Liver (tissue), 10 donors: Measurements from ENCODE around the gene SKOR2. TPM values are rescaled to one million over a fixed set of nuclear protein-coding genes. Genes with fewer than 3 reads are reported as not detected.
"Not testable (repeated sequence)": the region's sequence is repeated elsewhere in the genome, so short reads cannot be mapped to it uniquely, and the experiment has no call there.

ENCODE experiments used
- DNase-seq: peaks from one replicate; pipeline ENCODE4 v3.0.0-alpha.2; 2017; ENCODE audit warnings: low spot score
- H3K27ac ChIP-seq, 2 donors: one replicate each; pipeline ENCODE4 v1.7.0; 2013; ENCODE audit warnings: inconsistent platforms in 2 of 2, low read length in 2 of 2, control low read depth in 1 of 2, low read depth in 1 of 2, mild to moderate bottlenecking in 1 of 2
- H3K27me3 ChIP-seq, 4 donors: one replicate each; pipeline versions ENCODE4 v1.6.1 to v1.7.0; 2013; ENCODE audit warnings: low read length in 3 of 4, inconsistent platforms in 1 of 4, mild to moderate bottlenecking in 1 of 4, moderate library complexity in 1 of 4; ENCODE audit not compliant: control insufficient read depth in 4 of 4, insufficient read depth in 4 of 4
- H3K36me3 ChIP-seq, 4 donors: one replicate each; pipeline versions ENCODE4 v1.6.1 to v1.7.0; 2013; ENCODE audit warnings: low read length in 3 of 4, mild to moderate bottlenecking in 3 of 4, low read depth in 1 of 4, moderate library complexity in 1 of 4; ENCODE audit not compliant: control insufficient read depth in 4 of 4, insufficient read depth in 3 of 4
- H3K4me1 ChIP-seq, 4 donors: one replicate each; pipeline versions ENCODE4 v1.6.1 to v1.7.0; 2013; ENCODE audit warnings: low read length in 3 of 4, mild to moderate bottlenecking in 3 of 4, moderate library complexity in 1 of 4; ENCODE audit not compliant: control insufficient read depth in 4 of 4, insufficient read depth in 4 of 4
- H3K4me3 ChIP-seq, 3 donors: one replicate each; pipeline versions ENCODE4 v1.6.1 to v1.7.0; 2013; ENCODE audit warnings: low read length in 3 of 3, control low read depth in 1 of 3, low read depth in 1 of 3, mild to moderate bottlenecking in 1 of 3
- H3K9ac ChIP-seq, 2 donors: one replicate each; pipeline ENCODE4 v1.7.0; 2013; ENCODE audit warnings: low read length in 2 of 2, mild to moderate bottlenecking in 2 of 2, moderate library complexity in 2 of 2, control low read depth in 1 of 2, low read depth in 1 of 2
- H3K9me3 ChIP-seq, 4 donors: one replicate each; pipeline versions ENCODE4 v1.6.1 to v1.7.0; 2013; ENCODE audit warnings: low read length in 3 of 4; ENCODE audit not compliant: control insufficient read depth in 4 of 4
- FOXA1 ChIP-seq: IDR thresholded peaks from 2 replicates; pipeline ENCODE4 v1.6.1; 2016; ENCODE audit warnings: antibody characterized with exemption
- FOXA2 ChIP-seq: IDR thresholded peaks from 2 replicates; pipeline ENCODE4 v1.6.1; 2016; ENCODE audit warnings: antibody characterized with exemption
- HNF4G ChIP-seq: IDR thresholded peaks from 2 replicates; pipeline ENCODE4 v1.6.1; 2016; ENCODE audit warnings: antibody characterized with exemption
- NR2F2 ChIP-seq: IDR thresholded peaks from 2 replicates; pipeline ENCODE4 v1.6.1; 2016; ENCODE audit warnings: antibody characterized with exemption
- RAD21 ChIP-seq, 2 donors: IDR thresholded peaks; 2 replicates each; pipeline ENCODE4 v1.6.1; 2016; ENCODE audit warnings: antibody characterized with exemption in 2 of 2, mild to moderate bottlenecking in 2 of 2
- RXRA ChIP-seq, 2 donors: IDR thresholded peaks; 2 replicates each; pipeline ENCODE4 v1.6.1; 2017 to 2018; ENCODE audit warnings: antibody characterized with exemption in 2 of 2, mild to moderate bottlenecking in 1 of 2
- SP1 ChIP-seq: IDR thresholded peaks from 2 replicates; pipeline ENCODE4 v1.6.1; 2018; ENCODE audit warnings: antibody characterized with exemption, mild to moderate bottlenecking
- TAF1 ChIP-seq: conservative IDR thresholded peaks from 2 replicates; pipeline ENCODE4 v1.6.1; 2016; ENCODE audit warnings: antibody characterized with exemption, mild to moderate bottlenecking
- YY1 ChIP-seq: IDR thresholded peaks from 2 replicates; pipeline ENCODE4 v1.6.1; 2016; ENCODE audit warnings: antibody characterized with exemption, mild to moderate bottlenecking
- WGBS: extraction: QIAGEN DNeasy Blood & Tissue Kit; methylation state at CpG from one replicate; pipeline ENCODE4 v1.1.7; 2013; 5-methylcytosine and 5-hydroxymethylcytosine counted together
- polyA plus RNA-seq, 2 donors: library from polyadenylated mRNA; stranded (reverse) in 1 of 2; unstranded in 1 of 2; fragments of 200-250 nt in 1 of 2; fragments of >200 nt in 1 of 2; fragmentation: Nextera tagmentation in 1 of 2; extraction: Ambion mirVana in 1 of 2; gene quantifications; one replicate each; pipeline versions ENCODE4 v1.2.1 to v1.2.3, GENCODE V29; 2013 to 2015
- small RNA-seq: library from RNA; depleted of rRNA; stranded (forward); fragments of <200 nt; gene quantifications from one replicate; pipeline ENCODE3, GENCODE V24; 2014
- total RNA-seq, 2 donors: library from RNA; depleted of rRNA; stranded (reverse); fragments of >200 nt; gene quantifications; one replicate each; pipeline ENCODE4 v1.2.3, GENCODE V29; 2014
- TF ChIP-seq, protein P1 (sequence below): IDR thresholded peaks from 2 replicates; pipeline ENCODE4 v1.6.1; 2016; ENCODE audit warnings: antibody characterized with exemption
- TF ChIP-seq, protein P2 (sequence below): IDR thresholded peaks from 2 replicates; pipeline ENCODE4 v1.6.1; 2016; ENCODE audit warnings: antibody characterized with exemption
- TF ChIP-seq, protein P3 (sequence below): IDR thresholded peaks from 2 replicates; pipeline ENCODE4 v1.6.1; 2016; ENCODE audit warnings: antibody characterized with exemption, mild to moderate bottlenecking
- TF ChIP-seq, protein P4 (sequence below): fragments of 150-350 bp; IDR thresholded peaks from 2 replicates; pipeline ENCODE4 v1.5.1; 2017; ENCODE audit warnings: improper control_type of control experiment, low read depth, low read length; ENCODE audit not compliant: missing input control
- donor health status: healthy.
- donor health status: healthy.
- donor health status: healthy.
- donor health status: healthy.
- donor health status: healthy.

The SKOR2 gene
- total and polyA plus RNA-seq, 4 donors: not detected

DNA sequence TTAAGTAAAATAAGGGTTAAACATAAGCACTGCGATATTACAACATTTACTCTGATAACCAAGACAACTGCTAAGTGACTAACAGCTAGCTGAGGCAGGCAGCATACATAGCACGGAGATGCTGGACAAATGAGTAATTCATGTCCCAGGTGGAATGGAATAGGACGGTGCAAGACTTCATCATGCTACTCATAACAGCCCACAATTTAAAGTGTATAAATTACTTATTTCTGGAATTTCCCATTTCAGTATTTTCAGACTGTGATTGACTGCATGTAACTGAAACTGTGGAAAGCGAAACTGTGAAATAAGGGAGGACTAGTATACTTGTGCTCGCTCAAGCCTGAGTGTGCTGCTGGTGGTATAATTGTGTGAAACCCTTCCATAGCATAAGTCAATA lies 88.2 kb downstream of the SKOR2 start:
- Histone ChIP-seq H3K27me3 (no peaks in the 10 kb centered on the region), H3K4me1 (no peaks in the 10 kb centered on the region), H3K36me3 (no peaks in the 10 kb centered on the region), H3K4me3 (no peak overlapping the region), H3K9me3 (no peaks in the 10 kb centered on the region), H3K9ac (no peak overlapping the region), H3K27ac (no peak overlapping the region)
- no peak for DNase-seq
- 91% methylated on average over 5 of the region's 5 CpGs for WGBS
- TF ChIP-seq HNF4G: no peak

DNA sequence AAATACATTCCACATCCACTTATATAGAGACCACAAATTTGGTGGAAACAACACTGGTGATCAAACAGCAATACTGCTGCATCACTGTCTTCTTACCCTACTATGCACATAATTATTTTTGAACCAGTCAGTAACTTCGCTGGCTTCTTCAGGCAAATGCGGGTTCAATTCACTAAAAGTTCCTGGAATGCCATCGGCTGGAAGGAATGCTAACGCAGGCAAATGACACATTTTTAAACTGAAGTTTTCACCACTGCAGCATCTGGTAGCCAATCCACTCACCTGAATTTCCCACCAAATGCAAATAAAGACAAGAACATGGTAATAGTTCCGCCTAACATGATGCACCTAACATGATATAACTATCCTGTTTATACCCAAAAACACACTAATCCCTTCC lies 91.2 kb downstream of the SKOR2 start:
- no peaks in the 10 kb centered on the region for H3K9me3 ChIP-seq
- H3K4me1 ChIP-seq: no peaks in the 10 kb centered on the region
- H3K27me3 ChIP-seq: no peaks in the 10 kb centered on the region
- H3K4me3 ChIP-seq: no peak overlapping the region
- no peak overlapping the region for H3K9ac ChIP-seq
- TF ChIP-seq SP1 (no peak), NR2F2 (no peak), TAF1 (no peak), RAD21 (IDR thresholded peaks at IDR 0.05) (no peak), RXRA (IDR thresholded peaks at IDR 0.05) (no peak), YY1 (no peak), FOXA2 (no peak), FOXA1 (no peak)
- TF ChIP-seq, protein P1, sequence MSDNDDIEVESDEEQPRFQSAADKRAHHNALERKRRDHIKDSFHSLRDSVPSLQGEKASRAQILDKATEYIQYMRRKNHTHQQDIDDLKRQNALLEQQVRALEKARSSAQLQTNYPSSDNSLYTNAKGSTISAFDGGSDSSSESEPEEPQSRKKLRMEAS: no peak
- TF ChIP-seq, protein P2, sequence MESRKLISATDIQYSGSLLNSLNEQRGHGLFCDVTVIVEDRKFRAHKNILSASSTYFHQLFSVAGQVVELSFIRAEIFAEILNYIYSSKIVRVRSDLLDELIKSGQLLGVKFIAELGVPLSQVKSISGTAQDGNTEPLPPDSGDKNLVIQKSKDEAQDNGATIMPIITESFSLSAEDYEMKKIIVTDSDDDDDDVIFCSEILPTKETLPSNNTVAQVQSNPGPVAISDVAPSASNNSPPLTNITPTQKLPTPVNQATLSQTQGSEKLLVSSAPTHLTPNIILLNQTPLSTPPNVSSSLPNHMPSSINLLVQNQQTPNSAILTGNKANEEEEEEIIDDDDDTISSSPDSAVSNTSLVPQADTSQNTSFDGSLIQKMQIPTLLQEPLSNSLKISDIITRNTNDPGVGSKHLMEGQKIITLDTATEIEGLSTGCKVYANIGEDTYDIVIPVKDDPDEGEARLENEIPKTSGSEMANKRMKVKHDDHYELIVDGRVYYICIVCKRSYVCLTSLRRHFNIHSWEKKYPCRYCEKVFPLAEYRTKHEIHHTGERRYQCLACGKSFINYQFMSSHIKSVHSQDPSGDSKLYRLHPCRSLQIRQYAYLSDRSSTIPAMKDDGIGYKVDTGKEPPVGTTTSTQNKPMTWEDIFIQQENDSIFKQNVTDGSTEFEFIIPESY: no peak
- TF ChIP-seq, protein P3, sequence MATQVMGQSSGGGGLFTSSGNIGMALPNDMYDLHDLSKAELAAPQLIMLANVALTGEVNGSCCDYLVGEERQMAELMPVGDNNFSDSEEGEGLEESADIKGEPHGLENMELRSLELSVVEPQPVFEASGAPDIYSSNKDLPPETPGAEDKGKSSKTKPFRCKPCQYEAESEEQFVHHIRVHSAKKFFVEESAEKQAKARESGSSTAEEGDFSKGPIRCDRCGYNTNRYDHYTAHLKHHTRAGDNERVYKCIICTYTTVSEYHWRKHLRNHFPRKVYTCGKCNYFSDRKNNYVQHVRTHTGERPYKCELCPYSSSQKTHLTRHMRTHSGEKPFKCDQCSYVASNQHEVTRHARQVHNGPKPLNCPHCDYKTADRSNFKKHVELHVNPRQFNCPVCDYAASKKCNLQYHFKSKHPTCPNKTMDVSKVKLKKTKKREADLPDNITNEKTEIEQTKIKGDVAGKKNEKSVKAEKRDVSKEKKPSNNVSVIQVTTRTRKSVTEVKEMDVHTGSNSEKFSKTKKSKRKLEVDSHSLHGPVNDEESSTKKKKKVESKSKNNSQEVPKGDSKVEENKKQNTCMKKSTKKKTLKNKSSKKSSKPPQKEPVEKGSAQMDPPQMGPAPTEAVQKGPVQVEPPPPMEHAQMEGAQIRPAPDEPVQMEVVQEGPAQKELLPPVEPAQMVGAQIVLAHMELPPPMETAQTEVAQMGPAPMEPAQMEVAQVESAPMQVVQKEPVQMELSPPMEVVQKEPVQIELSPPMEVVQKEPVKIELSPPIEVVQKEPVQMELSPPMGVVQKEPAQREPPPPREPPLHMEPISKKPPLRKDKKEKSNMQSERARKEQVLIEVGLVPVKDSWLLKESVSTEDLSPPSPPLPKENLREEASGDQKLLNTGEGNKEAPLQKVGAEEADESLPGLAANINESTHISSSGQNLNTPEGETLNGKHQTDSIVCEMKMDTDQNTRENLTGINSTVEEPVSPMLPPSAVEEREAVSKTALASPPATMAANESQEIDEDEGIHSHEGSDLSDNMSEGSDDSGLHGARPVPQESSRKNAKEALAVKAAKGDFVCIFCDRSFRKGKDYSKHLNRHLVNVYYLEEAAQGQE: no peak
- TF ChIP-seq, protein P4, sequence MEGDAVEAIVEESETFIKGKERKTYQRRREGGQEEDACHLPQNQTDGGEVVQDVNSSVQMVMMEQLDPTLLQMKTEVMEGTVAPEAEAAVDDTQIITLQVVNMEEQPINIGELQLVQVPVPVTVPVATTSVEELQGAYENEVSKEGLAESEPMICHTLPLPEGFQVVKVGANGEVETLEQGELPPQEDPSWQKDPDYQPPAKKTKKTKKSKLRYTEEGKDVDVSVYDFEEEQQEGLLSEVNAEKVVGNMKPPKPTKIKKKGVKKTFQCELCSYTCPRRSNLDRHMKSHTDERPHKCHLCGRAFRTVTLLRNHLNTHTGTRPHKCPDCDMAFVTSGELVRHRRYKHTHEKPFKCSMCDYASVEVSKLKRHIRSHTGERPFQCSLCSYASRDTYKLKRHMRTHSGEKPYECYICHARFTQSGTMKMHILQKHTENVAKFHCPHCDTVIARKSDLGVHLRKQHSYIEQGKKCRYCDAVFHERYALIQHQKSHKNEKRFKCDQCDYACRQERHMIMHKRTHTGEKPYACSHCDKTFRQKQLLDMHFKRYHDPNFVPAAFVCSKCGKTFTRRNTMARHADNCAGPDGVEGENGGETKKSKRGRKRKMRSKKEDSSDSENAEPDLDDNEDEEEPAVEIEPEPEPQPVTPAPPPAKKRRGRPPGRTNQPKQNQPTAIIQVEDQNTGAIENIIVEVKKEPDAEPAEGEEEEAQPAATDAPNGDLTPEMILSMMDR: no peak
- WGBS: 97% methylated on average over 5 of the region's 5 CpGs
- H3K36me3 ChIP-seq: peaks cover 0 to 3% (median under 1%) of the 10 kb centered on the region in 4 donors
- H3K27ac ChIP-seq: no peak overlapping the region
- no peak for DNase-seq

DNA sequence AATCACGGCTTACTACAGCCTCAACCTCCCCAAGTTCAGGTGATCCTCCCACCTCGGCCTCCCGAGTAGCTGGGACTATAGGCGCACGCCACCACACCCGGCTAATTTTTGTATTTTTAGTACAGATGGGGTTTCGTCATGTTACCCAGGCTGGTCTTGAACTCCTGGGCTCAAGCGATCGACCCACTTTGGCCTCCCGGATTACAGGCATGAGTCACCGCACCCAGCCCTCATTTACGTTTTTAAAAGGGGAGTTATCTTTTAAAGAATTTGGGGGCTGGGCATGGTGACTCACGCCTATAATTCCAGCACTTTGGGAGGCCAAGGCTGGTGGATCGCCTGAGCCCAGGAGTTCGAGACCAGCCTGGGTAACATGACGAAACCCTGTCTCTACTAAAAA lies 93.1 kb downstream of the SKOR2 start:
- H3K9me3 ChIP-seq, H3K4me1 ChIP-seq, H3K27ac ChIP-seq, H3K9ac ChIP-seq, DNase-seq, H3K27me3 ChIP-seq, H3K4me3 ChIP-seq: not testable (repeated sequence)
- 97% methylated on average over 16 of the region's 16 CpGs for WGBS
- peaks cover 3 to 11% (median 7%) of the 10 kb centered on the region in 4 donors for H3K36me3 ChIP-seq

Small RNA genes within 50 kb of the gene (small RNA-seq; reads per million reads assigned to genes)
- gene RNU6-1131P: not detected

Other genes with a start within 250 kb of the SKOR2 start
- gene ELOA2, start 216.0 kb downstream of the SKOR2 start, total RNA-seq: not detected
- not detected for gene ELOA2, start 216.0 kb downstream of the SKOR2 start, polyA plus RNA-seq
- 10 to 100 TPM; 17.0 to 23.0 TPM for gene HDHD2, start 101.2 kb downstream of the SKOR2 start, total RNA-seq
- 10 to 100 TPM; 18.1 to 19.0 TPM for gene HDHD2, start 101.2 kb downstream of the SKOR2 start, polyA plus RNA-seq
- gene IER3IP1, start 75.3 kb downstream of the SKOR2 start, total RNA-seq: 10 to 100 TPM in 1 of 2 donors, 1 to 10 TPM in 1; 8.0 to 24.9 TPM
- gene IER3IP1, start 75.3 kb downstream of the SKOR2 start, polyA plus RNA-seq: 10 to 100 TPM in 1 of 2 donors, 1 to 10 TPM in 1; 10.0 to 12.7 TPM